ENCODE results near the gene MUC5AC. TPM values are rescaled to one million over a fixed set of nuclear protein-coding genes. Genes with fewer than 3 reads are reported as not detected.

The MUC5AC gene
- total RNA-seq, 5 donors from 2014 or later (not counting 1 experiment from before 2014, with no cell fraction given) = 0.03 TPM; not detected in 2

DNA sequence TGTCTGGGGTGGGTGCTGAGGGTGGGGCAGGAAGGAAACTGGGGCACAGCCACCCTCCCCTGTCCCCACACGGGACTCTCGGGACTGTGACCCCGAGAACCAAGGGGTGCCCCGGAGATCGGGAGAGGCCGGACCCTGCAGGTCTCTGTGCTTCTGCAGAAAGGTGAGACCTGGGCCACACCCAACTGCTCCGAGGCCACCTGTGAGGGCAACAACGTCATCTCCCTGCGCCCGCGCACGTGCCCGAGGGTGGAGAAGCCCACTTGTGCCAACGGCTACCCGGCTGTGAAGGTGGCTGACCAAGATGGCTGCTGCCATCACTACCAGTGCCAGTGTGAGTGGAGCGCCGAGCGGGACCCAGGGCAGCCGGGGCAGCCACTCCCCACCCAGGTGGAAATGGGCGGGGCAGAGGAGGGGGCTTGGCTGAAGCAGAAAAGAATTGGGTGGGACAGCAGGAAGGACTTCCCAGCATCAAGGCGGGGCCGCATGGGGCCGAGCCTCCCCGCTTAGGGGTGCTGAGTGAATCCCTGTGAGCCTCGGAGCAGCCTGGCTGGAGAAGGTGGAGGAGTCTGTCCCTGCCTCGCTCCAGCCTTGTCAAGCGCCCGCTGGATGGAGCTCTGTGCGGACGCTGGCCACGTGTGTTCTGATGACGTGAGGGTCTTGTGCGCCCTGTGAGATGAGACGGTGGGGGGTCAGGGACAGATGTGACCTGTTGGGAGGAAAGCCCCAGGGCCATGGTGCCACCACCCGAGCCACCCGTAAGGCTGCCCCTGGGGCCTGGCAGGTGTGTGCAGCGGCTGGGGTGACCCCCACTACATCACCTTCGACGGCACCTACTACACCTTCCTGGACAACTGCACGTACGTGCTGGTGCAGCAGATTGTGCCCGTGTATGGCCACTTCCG is 35.8 kb downstream of the MUC5AC start:
- ChIA-PET CTCF (no interaction called here), POLR2A (interaction anchor here in 1 of 2 donors (0.6 kb wide), 1 partner anchor 617 kb away, joined by 3 read pairs; no protein-coding TSS in a partner anchor)
- Histone ChIP-seq H3K4me3 (ENCODE audit: control insufficient read depth in 1 of 2, extremely low read depth in 1 of 2, low read length in 1 of 2) (no peak overlapping the region), H3K27ac (ENCODE audit: low read length) (no peak overlapping the region), H3K9me3 (no peaks in the 10 kb centered on the region), H3K36me3 (ENCODE audit: control insufficient read depth in 2 of 2, extremely low read depth in 1 of 2, insufficient read depth in 1 of 2, low read length in 1 of 2) (no peaks in the 10 kb centered on the region), H3K27me3 (replicated peaks in 1 of 2; ENCODE audit: control insufficient read depth in 2 of 2, extremely low read depth in 1 of 2, insufficient read depth in 2 of 2, low read length in 1 of 2) (peaks cover 0 to 46% of the 10 kb centered on the region in 2 experiments), H3K4me1 (ENCODE audit: control insufficient read depth in 1 of 2, extremely low read depth in 1 of 2, insufficient read depth in 2 of 2, low read length in 2 of 2) (no peaks in the 10 kb centered on the region)
- Mint-ChIP-seq H3K27ac (no peak overlapping the region), H3K4me1 (no peaks in the 10 kb centered on the region), H3K9me3 (no peaks in the 10 kb centered on the region), H3K36me3 (no peaks in the 10 kb centered on the region), H3K27me3 (peaks cover 0 to 5% of the 10 kb centered on the region in 2 donors), H3K4me3 (no peak overlapping the region)
- 85% methylated on average over 28 of the region's 43 CpGs for WGBS (ENCODE audit: insufficient coverage)
- DNase-seq = no peak
- ATAC-seq (replicated peaks in 1 of 4) = no peak

GRCh38 chr11:1194231-1194976 is 36.7 kb downstream of the MUC5AC start:
- H3K4me1 ChIP-seq (ENCODE audit: control insufficient read depth in 1 of 2, extremely low read depth in 1 of 2, insufficient read depth in 2 of 2, low read length in 2 of 2) = no peaks in the 10 kb centered on the region
- ChIA-PET CTCF (no interaction called here), POLR2A (no interaction called here)
- Mint-ChIP-seq H3K9me3 (no peaks in the 10 kb centered on the region), H3K27me3 (peaks cover 0 to 5% of the 10 kb centered on the region in 2 donors), H3K27ac (no peak overlapping the region), H3K36me3 (no peaks in the 10 kb centered on the region), H3K4me3 (no peak overlapping the region), H3K4me1 (no peaks in the 10 kb centered on the region)
- H3K36me3 ChIP-seq (ENCODE audit: control insufficient read depth in 2 of 2, extremely low read depth in 1 of 2, insufficient read depth in 1 of 2, low read length in 1 of 2) = no peaks in the 10 kb centered on the region
- peaks cover 0 to 42% of the 10 kb centered on the region in 2 experiments for H3K27me3 ChIP-seq (replicated peaks in 1 of 2; ENCODE audit: control insufficient read depth in 2 of 2, extremely low read depth in 1 of 2, insufficient read depth in 2 of 2, low read length in 1 of 2)
- H3K9me3 ChIP-seq = no peaks in the 10 kb centered on the region
- 92% methylated on average over 59 of the region's 59 CpGs for WGBS (ENCODE audit: insufficient coverage)
- ATAC-seq (replicated peaks in 1 of 4) = no peak
- no peak overlapping the region for H3K27ac ChIP-seq (ENCODE audit: low read length)
- no peak for DNase-seq
- H3K4me3 ChIP-seq (ENCODE audit: control insufficient read depth in 1 of 2, extremely low read depth in 1 of 2, low read length in 1 of 2) = no peak overlapping the region

DNA sequence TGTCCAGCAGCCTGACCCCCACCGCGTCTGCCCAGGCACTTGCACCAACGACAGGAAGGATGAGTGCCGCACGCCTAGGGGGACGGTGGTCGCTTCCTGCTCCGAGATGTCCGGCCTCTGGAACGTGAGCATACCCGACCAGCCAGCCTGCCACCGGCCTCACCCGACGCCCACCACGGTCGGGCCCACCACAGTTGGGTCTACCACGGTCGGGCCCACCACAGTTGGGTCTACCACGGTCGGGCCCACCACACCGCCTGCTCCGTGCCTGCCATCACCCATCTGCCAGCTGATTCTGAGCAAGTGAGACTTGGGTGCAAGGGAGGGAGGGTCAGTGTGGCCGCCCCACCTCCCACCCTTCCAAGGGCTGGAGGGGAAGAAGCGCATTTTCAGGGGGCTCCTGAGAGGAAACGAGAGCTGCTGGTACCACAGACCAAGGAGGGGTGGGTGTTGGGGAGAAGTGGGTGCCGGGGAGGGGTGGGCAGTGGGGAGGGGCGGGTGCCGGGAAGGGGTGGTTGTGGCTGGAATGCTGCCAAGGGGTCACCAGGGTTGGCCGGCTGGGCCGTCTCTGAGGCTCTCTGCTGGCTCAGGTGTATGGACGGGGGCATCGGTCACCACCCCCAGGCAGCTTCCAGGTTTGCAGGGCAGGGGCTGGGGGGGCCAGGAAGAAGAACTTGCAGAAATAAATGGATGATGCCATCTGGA is 37.4 kb downstream of the MUC5AC start:
- no peak overlapping the region for H3K27ac Mint-ChIP-seq
- 87% methylated on average over 25 of the region's 32 CpGs for WGBS (ENCODE audit: insufficient coverage)
- H3K4me3 ChIP-seq (ENCODE audit: control insufficient read depth in 1 of 2, extremely low read depth in 1 of 2, low read length in 1 of 2) = no peak overlapping the region
- no peak overlapping the region for H3K4me3 Mint-ChIP-seq
- H3K36me3 ChIP-seq (ENCODE audit: control insufficient read depth in 2 of 2, extremely low read depth in 1 of 2, insufficient read depth in 1 of 2, low read length in 1 of 2) = no peaks in the 10 kb centered on the region
- no peaks in the 10 kb centered on the region for H3K4me1 Mint-ChIP-seq
- no peaks in the 10 kb centered on the region for H3K9me3 ChIP-seq
- H3K27me3 Mint-ChIP-seq = peaks cover 0 to 5% of the 10 kb centered on the region in 2 donors
- H3K27ac ChIP-seq (ENCODE audit: low read length) = no peak overlapping the region
- H3K27me3 ChIP-seq (replicated peaks in 1 of 2; ENCODE audit: control insufficient read depth in 2 of 2, extremely low read depth in 1 of 2, insufficient read depth in 2 of 2, low read length in 1 of 2) = peaks cover 0 to 47% of the 10 kb centered on the region in 2 experiments
- ATAC-seq (replicated peaks in 1 of 4) (no peak), DNase-seq (no peak)
- no peaks in the 10 kb centered on the region for H3K4me1 ChIP-seq (ENCODE audit: control insufficient read depth in 1 of 2, extremely low read depth in 1 of 2, insufficient read depth in 2 of 2, low read length in 2 of 2)
- CTCF ChIA-PET = no interaction called here
- no peaks in the 10 kb centered on the region for H3K9me3 Mint-ChIP-seq
- POLR2A ChIA-PET = no interaction called here
- H3K36me3 Mint-ChIP-seq = no peaks in the 10 kb centered on the region

DNA sequence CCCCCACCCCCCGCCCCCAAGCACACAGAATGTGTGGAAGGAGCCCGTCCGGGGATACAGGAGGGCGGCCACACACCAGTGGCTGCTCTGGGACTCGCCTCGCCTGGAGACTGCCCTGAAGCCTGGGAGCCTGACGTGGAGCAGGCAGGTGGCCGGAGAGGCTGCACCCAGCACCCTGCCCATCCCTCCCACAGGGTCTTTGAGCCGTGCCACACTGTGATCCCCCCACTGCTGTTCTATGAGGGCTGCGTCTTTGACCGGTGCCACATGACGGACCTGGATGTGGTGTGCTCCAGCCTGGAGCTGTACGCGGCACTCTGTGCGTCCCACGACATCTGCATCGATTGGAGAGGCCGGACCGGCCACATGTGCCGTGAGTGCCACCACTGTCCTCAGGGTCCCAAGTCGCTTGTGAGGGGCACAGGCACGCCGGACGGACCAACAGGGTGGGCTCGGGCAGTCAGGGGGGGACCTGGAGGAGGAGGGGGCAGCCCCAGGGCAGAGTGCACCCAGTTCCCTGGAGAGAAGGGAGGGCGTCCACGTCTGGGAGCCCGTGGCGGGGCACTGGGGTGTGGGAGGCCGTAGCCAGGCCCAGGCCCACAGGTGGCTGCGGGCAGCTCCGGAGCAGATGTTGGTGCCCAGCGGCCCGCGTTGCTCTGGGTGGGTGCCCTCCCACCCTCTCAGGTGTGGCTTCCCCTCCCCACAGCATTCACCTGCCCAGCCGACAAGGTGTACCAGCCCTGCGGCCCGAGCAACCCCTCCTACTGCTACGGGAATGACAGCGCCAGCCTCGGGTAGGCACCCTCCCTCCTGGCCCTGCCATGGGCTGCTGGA is 38.1 kb downstream of the MUC5AC start:
- 92% methylated on average over 33 of the region's 41 CpGs for WGBS (ENCODE audit: insufficient coverage)
- DNase-seq = no peak
- H3K4me3 Mint-ChIP-seq = no peak overlapping the region
- Histone ChIP-seq H3K27ac (ENCODE audit: low read length) (no peak overlapping the region), H3K4me1 (ENCODE audit: control insufficient read depth in 1 of 2, extremely low read depth in 1 of 2, insufficient read depth in 2 of 2, low read length in 2 of 2) (no peaks in the 10 kb centered on the region), H3K36me3 (ENCODE audit: control insufficient read depth in 2 of 2, extremely low read depth in 1 of 2, insufficient read depth in 1 of 2, low read length in 1 of 2) (no peaks in the 10 kb centered on the region), H3K9me3 (no peaks in the 10 kb centered on the region), H3K27me3 (replicated peaks in 1 of 2; ENCODE audit: control insufficient read depth in 2 of 2, extremely low read depth in 1 of 2, insufficient read depth in 2 of 2, low read length in 1 of 2) (peaks cover 0 to 49% of the 10 kb centered on the region in 2 experiments), H3K4me3 (ENCODE audit: control insufficient read depth in 1 of 2, extremely low read depth in 1 of 2, low read length in 1 of 2) (no peak overlapping the region)
- H3K27me3 Mint-ChIP-seq = peaks cover 0 to 5% of the 10 kb centered on the region in 2 donors
- POLR2A ChIA-PET = no interaction called here
- no peaks in the 10 kb centered on the region for H3K9me3 Mint-ChIP-seq
- no peak for ATAC-seq (replicated peaks in 1 of 4)
- no peaks in the 10 kb centered on the region for H3K4me1 Mint-ChIP-seq
- CTCF ChIA-PET = no interaction called here
- no peaks in the 10 kb centered on the region for H3K36me3 Mint-ChIP-seq
- no peak overlapping the region for H3K27ac Mint-ChIP-seq

GRCh38 chr11:1196516-1197391 is 39.0 kb downstream of the MUC5AC start:
- CTCF ChIA-PET = no interaction called here
- WGBS (ENCODE audit: insufficient coverage) = 80% methylated on average over 16 of the region's 28 CpGs
- no peak for ATAC-seq (replicated peaks in 1 of 4)
- Mint-ChIP-seq H3K4me1 (no peaks in the 10 kb centered on the region), H3K36me3 (no peaks in the 10 kb centered on the region), H3K27me3 (peaks cover 0 to 5% of the 10 kb centered on the region in 2 donors), H3K9me3 (no peaks in the 10 kb centered on the region), H3K27ac (no peak overlapping the region), H3K4me3 (no peak overlapping the region)
- Histone ChIP-seq H3K27me3 (replicated peaks in 1 of 2; ENCODE audit: control insufficient read depth in 2 of 2, extremely low read depth in 1 of 2, insufficient read depth in 2 of 2, low read length in 1 of 2) (peaks cover 0 to 52% of the 10 kb centered on the region in 2 experiments), H3K9me3 (no peaks in the 10 kb centered on the region), H3K4me3 (ENCODE audit: control insufficient read depth in 1 of 2, extremely low read depth in 1 of 2, low read length in 1 of 2) (no peak overlapping the region), H3K27ac (ENCODE audit: low read length) (no peak overlapping the region), H3K36me3 (ENCODE audit: control insufficient read depth in 2 of 2, extremely low read depth in 1 of 2, insufficient read depth in 1 of 2, low read length in 1 of 2) (no peaks in the 10 kb centered on the region), H3K4me1 (ENCODE audit: control insufficient read depth in 1 of 2, extremely low read depth in 1 of 2, insufficient read depth in 2 of 2, low read length in 2 of 2) (no peaks in the 10 kb centered on the region)
- POLR2A ChIA-PET = no interaction called here
- DNase-seq = no peak
